Measurements from ENCODE around the gene MEGF6.

MEGF6 gene

DNA sequence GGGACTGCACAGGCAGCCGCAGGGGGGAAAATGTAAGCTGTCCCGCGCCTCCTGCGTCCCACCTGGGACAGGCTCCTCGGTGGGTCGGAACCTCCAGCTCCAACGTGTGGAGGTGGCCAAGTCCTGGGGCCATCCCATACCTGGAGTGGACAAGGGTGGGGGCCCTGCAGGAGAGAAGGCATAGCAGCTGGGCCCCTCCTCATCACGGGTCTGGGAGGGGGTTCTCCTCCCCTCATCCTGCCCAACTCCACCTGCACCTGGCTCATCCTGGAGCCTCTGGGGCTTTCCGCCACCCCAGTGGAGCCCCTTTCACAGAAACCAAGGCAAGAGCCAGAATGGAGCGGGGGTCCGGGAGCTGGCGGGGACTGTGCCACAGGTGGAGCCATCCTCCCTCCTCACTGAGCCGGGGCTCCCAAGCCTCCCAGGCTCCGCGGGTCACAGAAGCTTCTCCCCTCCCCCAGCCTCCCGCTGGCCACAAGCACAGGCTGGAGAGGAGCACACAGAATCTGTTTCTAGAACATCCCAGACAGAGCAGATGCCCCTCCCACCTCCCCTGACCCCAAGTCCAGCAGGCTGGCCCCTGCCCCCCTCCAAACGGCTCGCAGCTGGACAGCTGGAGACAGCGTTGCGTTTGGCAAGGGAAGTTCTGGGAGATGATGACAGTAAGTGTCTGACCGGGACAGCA is 65.8 kb downstream of the MEGF6 start:
- ATAC-seq = no peak
- H3K4me1 Mint-ChIP-seq = no peaks in the 10 kb centered on the region
- H3K9me3 Mint-ChIP-seq = no peaks in the 10 kb centered on the region
- no peak overlapping the region for H3K4me3 Mint-ChIP-seq
- H3K36me3 Mint-ChIP-seq = no peaks in the 10 kb centered on the region
- no peak overlapping the region for H3K27ac Mint-ChIP-seq
- no peak for DNase-seq (ENCODE audit: low spot score in 2 of 2)

DNA sequence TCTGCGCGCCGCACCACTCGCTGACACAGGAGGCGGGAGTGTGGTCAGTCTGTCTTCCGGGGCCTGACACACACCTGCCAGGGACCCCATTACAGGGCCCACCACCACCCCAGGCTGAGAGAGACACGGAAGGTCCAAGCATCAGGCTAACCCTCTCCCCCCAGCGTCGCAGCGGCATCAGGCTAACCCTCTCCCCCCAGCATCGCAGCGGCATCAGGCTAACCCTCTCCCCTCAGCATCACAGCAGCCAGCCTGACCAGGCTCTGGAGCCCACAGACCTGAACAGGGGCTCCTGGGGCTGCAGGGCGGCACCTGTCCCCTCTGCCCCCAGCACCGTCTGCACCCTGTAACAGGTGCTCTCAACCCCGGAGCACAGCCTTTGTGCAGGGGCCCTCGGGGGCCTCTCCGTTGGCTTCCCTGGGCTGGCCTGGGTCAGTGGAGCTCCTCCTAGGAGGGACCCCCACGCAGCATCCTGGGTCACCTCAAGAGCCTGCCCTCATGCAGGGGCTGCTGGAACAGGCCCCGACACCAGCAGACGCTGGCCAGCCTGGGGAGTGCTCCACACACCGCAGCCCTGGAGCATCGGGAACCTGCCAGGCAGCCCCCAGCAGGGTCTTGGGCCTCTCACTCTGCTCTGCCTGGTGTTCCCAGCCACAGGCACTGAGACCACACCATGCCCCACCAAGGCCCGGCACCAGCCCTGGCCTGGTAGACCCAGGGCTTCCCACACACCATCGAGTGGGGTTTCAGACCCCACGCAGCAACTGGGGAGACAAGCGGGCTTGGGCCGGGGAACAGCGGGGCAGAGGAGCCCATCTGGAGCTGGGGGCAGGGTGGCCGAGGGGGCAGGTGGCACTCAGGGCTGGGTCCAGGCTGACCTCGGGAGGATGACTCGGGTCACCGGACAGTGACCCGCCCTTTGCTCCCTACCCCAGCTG is 67.0 kb downstream of the MEGF6 start:
- Mint-ChIP-seq H3K36me3 (no peaks in the 10 kb centered on the region), H3K27ac (no peak overlapping the region), H3K9me3 (no peaks in the 10 kb centered on the region), H3K4me3 (no peak overlapping the region), H3K4me1 (no peaks in the 10 kb centered on the region)
- no peak for DNase-seq (ENCODE audit: low spot score in 2 of 2)
- ATAC-seq = no peak

GRCh38 chr1:3543076-3544039 is 68.0 kb downstream of the MEGF6 start:
- ATAC-seq (no peak), DNase-seq (ENCODE audit: low spot score in 2 of 2) (no peak)
- no peaks in the 10 kb centered on the region for H3K4me1 Mint-ChIP-seq
- H3K27ac Mint-ChIP-seq = no peak overlapping the region
- H3K9me3 Mint-ChIP-seq = no peaks in the 10 kb centered on the region
- H3K36me3 Mint-ChIP-seq = no peaks in the 10 kb centered on the region
- H3K4me3 Mint-ChIP-seq = no peak overlapping the region

- ATAC-seq (no peak), DNase-seq (ENCODE audit: low spot score in 2 of 2) (no peak)
- Mint-ChIP-seq H3K4me3 (no peak overlapping the region), H3K36me3 (no peaks in the 10 kb centered on the region), H3K4me1 (no peaks in the 10 kb centered on the region), H3K27ac (no peak overlapping the region), H3K9me3 (no peaks in the 10 kb centered on the region)
Measured at GRCh38 chr1:3542676-3543075, 68.6 kb downstream of the MEGF6 start.

DNA sequence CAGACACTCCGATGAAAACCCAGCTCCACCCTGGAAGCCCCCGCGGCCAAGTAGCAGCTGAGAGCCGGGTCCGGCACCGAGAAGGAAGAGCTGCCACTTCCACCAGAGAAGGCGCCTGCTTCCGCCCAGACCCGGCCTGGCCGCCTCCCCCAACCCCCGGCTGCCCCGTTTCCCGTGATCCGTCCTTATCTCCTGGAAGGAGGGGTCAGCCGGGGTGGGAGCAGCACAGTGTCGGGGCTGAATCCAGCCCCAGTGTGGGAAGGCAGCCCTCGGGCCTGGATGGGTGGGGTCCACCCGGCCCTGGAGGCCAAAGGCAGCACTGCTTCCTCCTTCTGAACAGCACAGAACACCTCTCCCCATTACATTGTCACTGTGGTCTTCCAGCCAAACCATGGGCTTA is 69.4 kb downstream of the MEGF6 start:
- ATAC-seq (no peak), DNase-seq (ENCODE audit: low spot score in 2 of 2) (no peak)
- H3K9me3 Mint-ChIP-seq = no peaks in the 10 kb centered on the region
- no peak overlapping the region for H3K27ac Mint-ChIP-seq
- no peaks in the 10 kb centered on the region for H3K36me3 Mint-ChIP-seq
- no peaks in the 10 kb centered on the region for H3K4me1 Mint-ChIP-seq
- H3K4me3 Mint-ChIP-seq = no peak overlapping the region

DNA sequence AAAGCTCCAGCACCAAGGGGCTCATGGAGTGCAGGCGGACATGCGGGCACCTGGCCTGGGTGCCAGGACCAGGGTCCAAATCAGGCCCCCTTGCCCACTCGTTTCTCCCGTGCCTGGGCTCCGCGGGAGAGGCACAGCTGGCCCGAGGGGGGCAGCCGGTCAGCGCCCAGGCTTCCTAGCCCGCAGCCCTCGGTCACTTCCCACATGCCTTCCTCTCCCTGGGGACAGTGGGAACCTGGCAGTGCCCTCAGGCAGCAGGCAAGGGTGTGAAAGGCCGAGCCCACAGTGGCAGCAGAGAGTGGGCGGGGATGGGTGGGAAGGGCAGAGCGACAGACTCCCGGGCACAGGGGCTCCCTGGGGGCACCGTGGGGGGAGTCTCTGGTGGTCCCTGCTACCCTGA is 69.8 kb downstream of the MEGF6 start:
- no peaks in the 10 kb centered on the region for H3K36me3 Mint-ChIP-seq
- H3K27ac Mint-ChIP-seq = no peak overlapping the region
- DNase-seq (ENCODE audit: low spot score in 2 of 2) (no peak), ATAC-seq (no peak)
- H3K9me3 Mint-ChIP-seq = no peaks in the 10 kb centered on the region
- no peak overlapping the region for H3K4me3 Mint-ChIP-seq
- H3K4me1 Mint-ChIP-seq = no peaks in the 10 kb centered on the region

DNA sequence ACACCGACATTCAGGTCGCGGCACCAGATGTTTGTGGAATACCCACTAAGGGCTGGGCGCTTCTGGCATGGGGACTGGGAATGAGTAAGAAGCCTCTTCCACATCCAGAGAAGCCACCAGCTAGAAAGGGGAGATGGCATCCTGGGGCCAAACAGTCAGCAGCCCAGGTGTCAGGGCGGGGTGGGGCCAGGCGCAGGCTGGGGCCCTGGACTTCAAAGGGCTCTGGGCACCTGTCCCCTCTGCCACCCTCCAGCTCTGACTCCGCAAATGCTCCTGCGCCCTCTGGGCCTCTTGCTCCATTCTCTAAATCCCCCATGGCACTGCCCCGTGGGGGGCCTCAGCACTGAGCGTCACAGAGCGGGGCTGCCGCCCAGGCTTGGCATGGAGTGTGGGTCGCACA is 70.4 kb downstream of the MEGF6 start:
- no peaks in the 10 kb centered on the region for H3K4me1 Mint-ChIP-seq
- ATAC-seq (no peak), DNase-seq (ENCODE audit: low spot score in 2 of 2) (no peak)
- H3K9me3 Mint-ChIP-seq = no peaks in the 10 kb centered on the region
- H3K36me3 Mint-ChIP-seq = no peaks in the 10 kb centered on the region
- H3K4me3 Mint-ChIP-seq = no peak overlapping the region
- no peak overlapping the region for H3K27ac Mint-ChIP-seq

DNA sequence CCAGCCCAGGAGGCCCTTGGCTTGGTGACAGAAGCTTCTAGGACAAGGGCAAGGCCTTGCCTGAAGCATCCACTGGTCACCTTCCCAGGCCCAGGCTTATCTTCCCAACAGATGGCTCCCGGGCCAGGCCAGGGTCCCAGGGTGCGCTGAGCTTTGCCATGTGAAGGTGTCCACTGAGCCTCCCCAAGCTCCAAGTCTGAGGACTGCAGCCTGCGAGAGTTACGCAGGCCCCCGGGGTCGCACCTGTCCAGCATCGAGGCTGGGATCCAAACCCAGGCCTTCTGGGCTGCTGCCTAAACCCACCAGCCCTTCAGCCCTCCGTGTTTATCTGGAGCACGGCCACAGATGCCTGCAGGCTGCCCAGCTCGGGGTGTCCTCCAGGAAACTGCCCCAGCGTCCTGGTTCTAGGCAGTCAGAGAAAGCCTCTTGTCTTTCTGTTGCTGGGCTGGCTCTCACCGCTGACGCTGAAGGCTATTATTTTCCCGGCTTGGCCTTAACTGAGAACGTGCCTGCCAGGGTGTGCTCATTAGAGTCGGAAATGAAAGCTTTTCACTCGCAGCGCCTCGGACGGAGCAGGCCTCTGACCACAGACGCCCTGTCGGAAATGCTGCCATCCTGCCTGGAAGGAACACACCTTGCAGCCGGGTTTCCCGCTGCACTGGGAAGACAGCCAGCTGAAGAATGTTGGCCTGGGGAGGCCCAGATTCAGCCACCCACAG is 71.4 kb downstream of the MEGF6 start:
- Mint-ChIP-seq H3K4me1 (no peaks in the 10 kb centered on the region), H3K27ac (no peak overlapping the region), H3K36me3 (no peaks in the 10 kb centered on the region), H3K4me3 (no peak overlapping the region), H3K9me3 (no peaks in the 10 kb centered on the region)
- ATAC-seq = no peak
- no peak for DNase-seq (ENCODE audit: low spot score in 2 of 2)

DNA sequence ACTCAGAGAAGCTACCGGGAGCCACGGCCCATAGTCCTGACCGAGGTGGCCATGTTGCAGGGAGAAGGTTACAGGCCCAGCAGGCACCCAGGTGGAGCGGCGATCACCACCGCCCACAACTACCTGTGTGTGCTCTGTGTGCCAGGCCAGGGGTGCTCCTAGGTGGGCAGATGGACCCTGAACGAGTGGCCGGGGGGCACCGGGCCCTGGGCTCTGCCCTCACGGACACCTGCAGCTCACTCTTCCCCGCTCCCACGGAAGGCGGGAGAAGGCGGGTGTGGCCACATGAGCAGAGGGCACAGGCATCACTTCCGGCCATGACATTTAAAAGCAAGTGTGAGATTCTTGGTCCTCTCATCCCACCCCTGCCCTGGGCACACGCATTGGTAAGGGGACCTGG is 73.9 kb downstream of the MEGF6 start:
- H3K4me3 Mint-ChIP-seq = no peak overlapping the region
- ATAC-seq = no peak

DNA sequence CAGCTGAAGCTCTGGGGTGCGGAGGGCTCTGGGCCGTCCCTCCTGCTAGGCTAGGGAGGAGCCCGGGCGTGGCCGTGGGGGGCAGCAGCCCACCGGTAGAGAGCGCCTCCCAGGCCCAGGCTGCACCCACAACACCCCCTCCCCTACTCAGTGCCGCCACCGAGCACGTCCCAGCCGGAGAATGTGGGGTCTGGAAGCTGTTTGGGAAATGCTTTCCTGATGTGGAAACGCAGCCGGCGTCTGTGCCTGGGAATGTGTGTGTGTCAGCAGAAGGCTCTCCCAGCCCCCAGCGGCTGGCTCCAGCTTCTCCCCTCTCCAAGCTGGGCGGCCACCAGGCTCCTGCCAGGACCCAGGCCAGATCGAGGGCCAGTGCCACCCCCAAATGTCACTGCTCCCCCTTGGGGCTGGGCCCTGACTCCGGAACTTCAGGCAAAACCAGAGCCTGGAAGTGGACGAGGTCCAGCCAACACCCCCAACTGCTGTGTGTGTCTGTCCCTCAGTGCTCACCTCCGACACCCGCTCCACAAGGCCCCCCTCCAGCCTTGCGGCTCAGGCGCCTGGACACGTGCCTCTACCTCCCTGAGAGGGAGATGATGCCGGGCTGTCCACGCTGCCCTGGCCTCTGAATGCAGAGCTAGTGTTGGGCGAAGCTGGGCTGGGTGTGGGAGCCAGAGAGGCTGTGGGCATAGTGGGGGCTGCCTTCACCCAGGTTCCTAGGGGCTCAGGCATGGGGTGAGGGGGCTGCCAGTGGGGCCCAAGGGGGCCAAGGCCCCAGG is 74.7 kb downstream of the MEGF6 start:
- Mint-ChIP-seq H3K36me3 (no peaks in the 10 kb centered on the region), H3K27ac (no peak overlapping the region), H3K9me3 (no peaks in the 10 kb centered on the region), H3K4me3 (no peak overlapping the region), H3K4me1 (peaks cover 2% of the 10 kb centered on the region)
- ATAC-seq (no peak), DNase-seq (ENCODE audit: low spot score in 2 of 2) (no peak)

More for the DNA sequence above, 73.9 kb downstream of the MEGF6 start:
- H3K36me3 Mint-ChIP-seq = no peaks in the 10 kb centered on the region
- H3K27ac Mint-ChIP-seq = no peak overlapping the region
- H3K9me3 Mint-ChIP-seq = no peaks in the 10 kb centered on the region
- no peaks in the 10 kb centered on the region for H3K4me1 Mint-ChIP-seq
- no peak for DNase-seq (ENCODE audit: low spot score in 2 of 2)

DNA sequence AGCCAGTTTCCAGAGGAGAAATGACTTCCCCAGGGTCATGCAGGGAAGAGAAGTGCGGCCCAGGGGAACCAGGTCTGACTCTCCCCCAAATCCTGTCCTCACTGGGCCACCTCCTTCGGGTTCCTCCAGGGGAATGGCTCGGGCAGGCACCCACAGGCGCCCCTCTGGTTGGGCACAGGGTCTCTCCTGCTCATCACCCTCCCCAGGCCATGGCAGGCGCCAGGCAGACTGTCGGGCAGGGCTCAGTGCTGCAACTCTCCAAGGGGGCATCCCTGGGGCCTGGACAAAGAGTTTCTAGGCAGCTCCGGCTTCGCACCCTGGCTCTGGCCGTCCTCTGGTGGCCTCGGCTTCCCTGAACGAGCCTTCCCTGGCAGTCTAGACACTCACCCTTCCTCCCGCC is 75.6 kb downstream of the MEGF6 start:
- no peaks in the 10 kb centered on the region for H3K9me3 Mint-ChIP-seq
- peaks cover 6% of the 10 kb centered on the region for H3K4me1 Mint-ChIP-seq
- ATAC-seq (no peak), DNase-seq (ENCODE audit: low spot score in 2 of 2) (no peak)
- no peaks in the 10 kb centered on the region for H3K36me3 Mint-ChIP-seq
- no peak overlapping the region for H3K4me3 Mint-ChIP-seq
- no peak overlapping the region for H3K27ac Mint-ChIP-seq

DNA sequence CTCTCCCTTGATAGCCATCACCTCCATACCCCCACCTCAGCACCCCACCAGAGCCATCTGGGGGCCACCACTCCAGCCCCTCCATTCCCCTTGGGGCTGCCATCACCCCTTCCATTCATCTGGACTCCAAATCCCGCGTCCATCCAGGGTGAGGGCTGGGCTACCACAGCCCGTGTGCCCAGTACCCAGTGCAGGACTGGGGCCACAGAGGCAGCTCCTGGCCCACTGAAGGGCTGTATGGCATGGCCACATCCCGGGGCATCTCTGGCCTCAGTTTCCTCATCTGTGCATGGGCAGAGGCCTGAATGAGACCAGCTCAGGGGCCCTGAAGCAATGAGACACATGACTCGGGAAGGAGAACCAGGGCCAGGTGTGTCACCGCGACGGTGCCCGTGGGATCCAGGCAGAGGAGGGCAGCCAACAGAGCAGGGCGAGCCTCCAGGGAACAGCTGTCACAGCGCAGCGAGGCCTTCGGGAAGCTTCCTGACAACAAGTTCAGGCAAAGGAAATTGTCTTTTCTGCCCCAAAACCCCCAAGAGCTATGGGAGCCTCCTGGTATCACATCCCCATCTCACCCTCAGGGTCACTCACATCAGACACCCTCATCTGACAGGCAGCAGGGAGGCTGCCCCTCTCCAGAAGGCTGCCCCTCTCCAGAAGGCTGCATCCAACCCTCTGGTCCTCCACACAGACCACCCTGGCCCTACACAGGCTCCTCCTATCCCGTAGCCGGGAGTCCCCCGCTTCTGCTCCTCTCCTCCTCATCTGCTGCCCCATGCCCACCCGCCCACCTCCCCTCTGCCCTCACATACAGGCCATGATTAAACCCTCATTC is 76.3 kb downstream of the MEGF6 start:
- Mint-ChIP-seq H3K4me1 (peaks cover 11% of the 10 kb centered on the region), H3K9me3 (no peaks in the 10 kb centered on the region), H3K27ac (no peak overlapping the region), H3K36me3 (no peaks in the 10 kb centered on the region), H3K4me3 (no peak overlapping the region)
- no peak for DNase-seq (ENCODE audit: low spot score in 2 of 2)
- no peak for ATAC-seq

Data from stimulated activated effector memory CD8-positive, alpha-beta T cell treated with anti-CD3 and anti-CD28 coated beads, Interleukin-12 subunit alpha, Interleukin-12 subunit beta, amount 100 ng/mL, for 72 hours (primary cell).